GM23248 (cell line): Measurements from ENCODE around the gene MMP1.

Source experiments
- EZH2 ChIP-seq: fragments of 200-600 bp; sonication (generic); IDR thresholded peaks from 2 replicates; pipeline ENCODE4 v1.6.1; 2018; ENCODE audit warnings: antibody characterized with exemption, mild to moderate bottlenecking; ENCODE audit not compliant: insufficient read depth, poor library complexity, severe bottlenecking
- EZH2phosphoT487 ChIP-seq: fragments of 200-600 bp; sonication (generic); IDR thresholded peaks from 2 replicates; pipeline ENCODE4 v1.6.1; 2018; ENCODE audit warnings: antibody characterized with exemption, moderate library complexity, mild to moderate bottlenecking, low read depth; ENCODE audit not compliant: insufficient read depth

DNA sequence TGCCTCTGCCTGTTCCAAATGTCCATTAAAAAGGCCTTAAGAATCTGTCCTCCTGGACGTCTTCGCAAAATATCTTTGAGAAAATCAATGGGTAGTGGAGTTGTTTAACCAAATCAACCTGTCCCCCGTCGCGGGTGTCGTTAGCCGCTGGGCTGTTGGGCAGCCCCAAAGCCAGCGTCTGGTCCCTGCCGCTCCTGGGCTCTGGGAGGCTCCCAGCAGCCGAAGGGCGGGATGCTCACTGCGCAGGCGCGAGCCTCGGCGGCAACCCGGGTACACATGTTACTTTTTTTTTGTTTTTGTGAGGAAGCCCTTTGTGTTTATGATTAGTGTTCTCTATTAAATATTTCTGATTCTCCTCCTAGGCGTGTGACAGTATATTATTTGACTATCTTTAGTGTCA is 30.2 kb downstream of the MMP1 start:
- TF ChIP-seq EZH2phosphoT487 (no peak), EZH2 (no peak)
